ENCODE measurements around the gene SCN9A. TPM values are rescaled to one million over a fixed set of nuclear protein-coding genes. Genes with fewer than 3 reads are reported as not detected.
"Not testable (repeated sequence)": the region's sequence is repeated elsewhere in the genome, so short reads cannot be mapped to it uniquely, and the experiment has no call there.

SCN9A gene
- total RNA-seq, 4 donors from 2014 or later = 1.1 to 8.8 (median 5.2) TPM

DNA sequence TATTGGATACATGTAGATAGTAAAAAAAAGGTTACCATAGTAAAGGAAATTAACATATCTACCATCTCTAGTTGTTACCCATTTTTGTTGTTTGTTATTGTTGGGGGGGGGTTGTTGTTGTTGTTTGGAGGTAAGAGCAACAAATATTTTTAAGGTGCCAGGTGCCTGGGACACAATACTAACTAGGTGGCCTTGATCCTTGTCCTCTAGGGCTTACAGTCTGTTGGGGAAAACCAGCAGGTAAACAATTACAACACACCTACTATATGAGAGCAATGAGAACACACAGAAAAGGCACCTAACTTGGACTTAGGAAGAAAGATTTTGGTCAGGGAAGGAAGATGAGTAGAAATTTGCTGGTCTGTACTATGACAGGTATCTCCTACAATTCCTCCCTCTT is 46.3 kb downstream of the SCN9A start:
- no peak for DNase-seq (ENCODE audit: low spot score in 2 of 2)
- TF ChIP-seq, protein P1, sequence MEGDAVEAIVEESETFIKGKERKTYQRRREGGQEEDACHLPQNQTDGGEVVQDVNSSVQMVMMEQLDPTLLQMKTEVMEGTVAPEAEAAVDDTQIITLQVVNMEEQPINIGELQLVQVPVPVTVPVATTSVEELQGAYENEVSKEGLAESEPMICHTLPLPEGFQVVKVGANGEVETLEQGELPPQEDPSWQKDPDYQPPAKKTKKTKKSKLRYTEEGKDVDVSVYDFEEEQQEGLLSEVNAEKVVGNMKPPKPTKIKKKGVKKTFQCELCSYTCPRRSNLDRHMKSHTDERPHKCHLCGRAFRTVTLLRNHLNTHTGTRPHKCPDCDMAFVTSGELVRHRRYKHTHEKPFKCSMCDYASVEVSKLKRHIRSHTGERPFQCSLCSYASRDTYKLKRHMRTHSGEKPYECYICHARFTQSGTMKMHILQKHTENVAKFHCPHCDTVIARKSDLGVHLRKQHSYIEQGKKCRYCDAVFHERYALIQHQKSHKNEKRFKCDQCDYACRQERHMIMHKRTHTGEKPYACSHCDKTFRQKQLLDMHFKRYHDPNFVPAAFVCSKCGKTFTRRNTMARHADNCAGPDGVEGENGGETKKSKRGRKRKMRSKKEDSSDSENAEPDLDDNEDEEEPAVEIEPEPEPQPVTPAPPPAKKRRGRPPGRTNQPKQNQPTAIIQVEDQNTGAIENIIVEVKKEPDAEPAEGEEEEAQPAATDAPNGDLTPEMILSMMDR (IDR thresholded peaks at IDR 0.05) = no peak
- TF ChIP-seq EP300 (IDR thresholded peaks at IDR 0.05) (no peak), POLR2AphosphoS5 (IDR thresholded peaks at IDR 0.05) (no peak), POLR2A (IDR thresholded peaks at IDR 0.05) (no peak)
- no peaks in the 10 kb centered on the region for H3K9me3 ChIP-seq
- no peaks in the 10 kb centered on the region for H3K4me1 ChIP-seq
- H3K4me3 ChIP-seq = no peak overlapping the region
- no peak overlapping the region for H3K27ac ChIP-seq
- H3K27me3 ChIP-seq = no peaks in the 10 kb centered on the region
- no peaks in the 10 kb centered on the region for H3K36me3 ChIP-seq

DNA sequence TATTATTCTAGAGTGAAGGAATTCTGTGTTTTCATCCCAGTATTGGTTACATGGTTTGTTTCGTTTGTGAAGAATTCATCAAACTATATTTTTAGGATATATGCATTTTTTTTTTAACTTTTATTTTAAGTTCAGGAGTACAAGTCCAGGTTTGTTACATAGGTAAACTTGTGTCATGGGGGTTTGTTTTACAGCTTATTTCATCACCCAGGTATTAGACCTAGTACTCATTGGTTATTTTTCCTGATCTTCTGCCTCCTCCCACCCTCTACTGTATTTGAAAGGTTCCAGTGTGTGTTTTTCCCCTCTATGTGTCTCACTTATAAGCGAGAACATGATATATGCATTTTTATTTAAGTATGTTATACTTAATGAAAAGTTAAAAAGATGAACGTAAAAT is 47.6 kb downstream of the SCN9A start:
- Histone ChIP-seq H3K27me3 (no peaks in the 10 kb centered on the region), H3K27ac (no peak overlapping the region), H3K4me1 (no peaks in the 10 kb centered on the region), H3K4me3 (no peak overlapping the region), H3K36me3 (no peaks in the 10 kb centered on the region), H3K9me3 (no peaks in the 10 kb centered on the region)
- 52% methylated on average over 3 of the region's 3 CpGs for WGBS
- no peak for DNase-seq (ENCODE audit: low spot score in 2 of 2)
- TF ChIP-seq, protein P1 (IDR thresholded peaks at IDR 0.05) = no peak
- TF ChIP-seq POLR2AphosphoS5 (IDR thresholded peaks at IDR 0.05) (no peak), POLR2A (IDR thresholded peaks at IDR 0.05) (no peak), EP300 (IDR thresholded peaks at IDR 0.05) (no peak)

GRCh38 chr2:166321076-166321475 is 54.7 kb downstream of the SCN9A start:
- Histone ChIP-seq H3K4me3 (no peak overlapping the region), H3K36me3 (no peaks in the 10 kb centered on the region), H3K9me3 (no peaks in the 10 kb centered on the region), H3K27ac (no peak overlapping the region), H3K4me1 (no peaks in the 10 kb centered on the region), H3K27me3 (no peaks in the 10 kb centered on the region)
- no peak for DNase-seq (ENCODE audit: low spot score in 2 of 2)
- WGBS = 81% methylated on average over 3 of the region's 3 CpGs
- TF ChIP-seq, protein P1 (IDR thresholded peaks at IDR 0.05) = no peak
- TF ChIP-seq POLR2A (IDR thresholded peaks at IDR 0.05) = no peak
- no peak for TF ChIP-seq POLR2AphosphoS5 (IDR thresholded peaks at IDR 0.05)
- no peak for TF ChIP-seq EP300 (IDR thresholded peaks at IDR 0.05)

GRCh38 chr2:166314022-166314759 is 61.6 kb downstream of the SCN9A start:
- no peak overlapping the region for H3K4me3 ChIP-seq
- WGBS = 38% methylated on average over 5 of the region's 5 CpGs
- no peak for DNase-seq (ENCODE audit: low spot score in 2 of 2)
- no peaks in the 10 kb centered on the region for H3K4me1 ChIP-seq
- H3K27me3 ChIP-seq = no peaks in the 10 kb centered on the region
- no peak overlapping the region for H3K27ac ChIP-seq
- H3K9me3 ChIP-seq = no peaks in the 10 kb centered on the region
- H3K36me3 ChIP-seq = no peaks in the 10 kb centered on the region
- TF ChIP-seq, protein P1 (IDR thresholded peaks at IDR 0.05) = no peak
- no peak for TF ChIP-seq EP300 (IDR thresholded peaks at IDR 0.05)
- no peak for TF ChIP-seq POLR2AphosphoS5 (IDR thresholded peaks at IDR 0.05)
- no peak for TF ChIP-seq POLR2A (IDR thresholded peaks at IDR 0.05)

GRCh38 chr2:166312863-166313262 is 62.9 kb downstream of the SCN9A start:
- WGBS = 1% methylated on average over 2 of the region's 2 CpGs
- not testable (repeated sequence) for H3K4me3 ChIP-seq; H3K27ac ChIP-seq; DNase-seq (ENCODE audit: low spot score in 2 of 2); H3K9me3 ChIP-seq; H3K27me3 ChIP-seq; H3K4me1 ChIP-seq; H3K36me3 ChIP-seq

- 73% methylated on average over 3 of the region's 3 CpGs for WGBS
- no peak for DNase-seq (ENCODE audit: low spot score in 2 of 2)
- Histone ChIP-seq H3K27ac (no peak overlapping the region), H3K27me3 (no peaks in the 10 kb centered on the region), H3K9me3 (no peaks in the 10 kb centered on the region), H3K36me3 (no peaks in the 10 kb centered on the region), H3K4me3 (no peak overlapping the region), H3K4me1 (no peaks in the 10 kb centered on the region)
- no peak for TF ChIP-seq POLR2AphosphoS5 (IDR thresholded peaks at IDR 0.05)
- TF ChIP-seq POLR2A (IDR thresholded peaks at IDR 0.05) = no peak
- TF ChIP-seq EP300 (IDR thresholded peaks at IDR 0.05) = no peak
- TF ChIP-seq, protein P1 (IDR thresholded peaks at IDR 0.05) = no peak
Measured at GRCh38 chr2:166307326-166307725, 68.4 kb downstream of the SCN9A start.
